PC-9 (cell line): ENCODE data around the gene RPL15.

Experiments used
- EZH2 ChIP-seq: fragments of 200-600 bp; sonication (generic); IDR thresholded peaks from 2 replicates; pipeline ENCODE4 v1.8.0; 2017; ENCODE audit warnings: antibody characterized with exemption, low read depth
- TF ChIP-seq, protein P1 (sequence below): fragments of 200-600 bp; sonication (generic); conservative IDR thresholded peaks from 2 replicates; pipeline ENCODE4 v1.6.1; 2017; ENCODE audit warnings: mixed run types, antibody characterized with exemption, mild to moderate bottlenecking, moderate library complexity

DNA sequence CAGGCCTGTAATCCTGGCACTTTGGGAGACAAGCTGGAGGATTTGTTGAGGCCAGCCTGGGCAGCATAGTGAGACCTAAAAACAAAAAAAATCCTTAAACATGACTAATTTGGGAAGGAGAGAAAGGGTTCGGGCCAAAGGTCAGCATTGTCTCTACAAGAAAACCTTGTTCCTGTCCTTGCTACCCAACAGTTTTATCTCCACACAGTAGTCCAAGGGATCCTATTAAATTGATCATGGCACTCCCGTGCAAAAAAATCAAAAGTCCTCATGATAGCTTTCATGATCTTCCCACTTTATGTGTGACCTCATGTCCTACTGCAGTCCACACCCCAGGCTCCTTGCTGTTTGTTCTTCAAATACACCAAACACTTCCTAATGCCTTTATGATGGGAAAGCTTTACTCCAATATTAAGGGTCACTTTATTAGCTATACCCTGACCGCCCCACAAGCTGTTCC, 4.2 kb downstream of the RPL15 start:
- no peak for TF ChIP-seq EZH2
- TF ChIP-seq, protein P1, sequence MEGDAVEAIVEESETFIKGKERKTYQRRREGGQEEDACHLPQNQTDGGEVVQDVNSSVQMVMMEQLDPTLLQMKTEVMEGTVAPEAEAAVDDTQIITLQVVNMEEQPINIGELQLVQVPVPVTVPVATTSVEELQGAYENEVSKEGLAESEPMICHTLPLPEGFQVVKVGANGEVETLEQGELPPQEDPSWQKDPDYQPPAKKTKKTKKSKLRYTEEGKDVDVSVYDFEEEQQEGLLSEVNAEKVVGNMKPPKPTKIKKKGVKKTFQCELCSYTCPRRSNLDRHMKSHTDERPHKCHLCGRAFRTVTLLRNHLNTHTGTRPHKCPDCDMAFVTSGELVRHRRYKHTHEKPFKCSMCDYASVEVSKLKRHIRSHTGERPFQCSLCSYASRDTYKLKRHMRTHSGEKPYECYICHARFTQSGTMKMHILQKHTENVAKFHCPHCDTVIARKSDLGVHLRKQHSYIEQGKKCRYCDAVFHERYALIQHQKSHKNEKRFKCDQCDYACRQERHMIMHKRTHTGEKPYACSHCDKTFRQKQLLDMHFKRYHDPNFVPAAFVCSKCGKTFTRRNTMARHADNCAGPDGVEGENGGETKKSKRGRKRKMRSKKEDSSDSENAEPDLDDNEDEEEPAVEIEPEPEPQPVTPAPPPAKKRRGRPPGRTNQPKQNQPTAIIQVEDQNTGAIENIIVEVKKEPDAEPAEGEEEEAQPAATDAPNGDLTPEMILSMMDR = no peak
